Spleen (tissue), 7 donors: ENCODE data around the gene HLA-F.
A peak's percentile ranks its signal among the peaks of the same experiment; 100 is the strongest.

ENCODE experiments used
- CTCF ChIP-seq, 11 experiments: fragments of 200-600 bp in 7 of 11; fragments of 450-650 bp in 4 of 11; sonication (generic) in 4 of 11; IDR thresholded peaks in 8 of 11; conservative IDR thresholded peaks in 3 of 11; 1 replicate in 7 of 11; 2 replicates in 4 of 11; pipeline versions ENCODE4 v1.4.0 to v1.8.0; 2016 to 2021; ENCODE audit warnings: antibody characterized with exemption in 11 of 11, inconsistent platforms in 4 of 11, mild to moderate bottlenecking in 1 of 11
- POLR2A ChIP-seq, 3 donors: fragments of 450-650 bp; IDR thresholded peaks; one replicate each; pipeline ENCODE4 v1.5.1; 2017; ENCODE audit warnings: antibody characterized with exemption in 3 of 3, mild to moderate bottlenecking in 1 of 3
- POLR2AphosphoS5 ChIP-seq, 3 donors: sonication (generic); formaldehyde crosslinking; IDR thresholded peaks; one replicate each; pipeline ENCODE4 v1.5.1; 2017; ENCODE audit warnings: antibody characterized with exemption in 3 of 3
- donor health status: DM: no; HTN: no; CAD: no; lungs with moderate emphysema.
- donor health status: DM: no; HTN: no; CAD: no.
- donor health status: DM: no; HTN: no; CAD: no.

GRCh38 chr6:29702519-29703103 is 20.6 kb upstream of the HLA-F start:
- TF ChIP-seq CTCF (IDR thresholded peaks at IDR 0.05 in 8 of 11, conservative IDR thresholded peaks at IDR 0.05 in 3 of 11): peak in 10 of 11 experiments; percentile 17 to 88 (median 54)
- no peak for TF ChIP-seq POLR2A (IDR thresholded peaks at IDR 0.05)
- peak in 1 of 3 donors; percentile 68 for TF ChIP-seq POLR2AphosphoS5 (IDR thresholded peaks at IDR 0.05)
